ENCODE data around the gene HNRNPA1L2.
"Not testable (repeated sequence)": the region's sequence is repeated elsewhere in the genome, so short reads cannot be mapped to it uniquely, and the experiment has no call there.

DNA sequence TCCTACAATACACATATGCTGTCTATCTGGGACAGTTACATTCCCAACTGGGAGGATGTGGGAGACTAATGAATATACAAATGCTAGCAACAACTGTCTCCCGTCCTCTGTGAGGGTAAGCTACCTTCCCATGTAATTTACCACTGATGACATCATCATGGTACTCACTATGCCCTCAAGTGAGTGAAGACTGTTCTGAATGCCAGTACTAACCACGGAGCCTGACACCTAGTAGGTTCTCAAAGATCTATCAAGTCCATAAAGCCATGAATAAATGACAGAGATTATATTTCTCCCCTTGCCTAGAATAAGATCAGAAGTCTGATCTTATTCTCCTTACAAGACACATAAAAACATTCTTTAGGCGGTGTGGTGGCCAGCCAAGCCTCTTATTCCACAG lies 49.1 kb upstream of the HNRNPA1L2 start:
- not testable (repeated sequence) for TF ChIP-seq EZH2 (IDR thresholded peaks at IDR 0.05; ENCODE audit: borderline replicate concordance, low read length)
- TF ChIP-seq, protein P1, sequence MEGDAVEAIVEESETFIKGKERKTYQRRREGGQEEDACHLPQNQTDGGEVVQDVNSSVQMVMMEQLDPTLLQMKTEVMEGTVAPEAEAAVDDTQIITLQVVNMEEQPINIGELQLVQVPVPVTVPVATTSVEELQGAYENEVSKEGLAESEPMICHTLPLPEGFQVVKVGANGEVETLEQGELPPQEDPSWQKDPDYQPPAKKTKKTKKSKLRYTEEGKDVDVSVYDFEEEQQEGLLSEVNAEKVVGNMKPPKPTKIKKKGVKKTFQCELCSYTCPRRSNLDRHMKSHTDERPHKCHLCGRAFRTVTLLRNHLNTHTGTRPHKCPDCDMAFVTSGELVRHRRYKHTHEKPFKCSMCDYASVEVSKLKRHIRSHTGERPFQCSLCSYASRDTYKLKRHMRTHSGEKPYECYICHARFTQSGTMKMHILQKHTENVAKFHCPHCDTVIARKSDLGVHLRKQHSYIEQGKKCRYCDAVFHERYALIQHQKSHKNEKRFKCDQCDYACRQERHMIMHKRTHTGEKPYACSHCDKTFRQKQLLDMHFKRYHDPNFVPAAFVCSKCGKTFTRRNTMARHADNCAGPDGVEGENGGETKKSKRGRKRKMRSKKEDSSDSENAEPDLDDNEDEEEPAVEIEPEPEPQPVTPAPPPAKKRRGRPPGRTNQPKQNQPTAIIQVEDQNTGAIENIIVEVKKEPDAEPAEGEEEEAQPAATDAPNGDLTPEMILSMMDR (conservative IDR thresholded peaks at IDR 0.05 in 1 of 2, IDR thresholded peaks at IDR 0.05 in 1 of 2; ENCODE audit: extremely low read depth in 1 of 2, insufficient read depth in 1 of 2, low read depth in 1 of 2, low read length in 2 of 2): not testable (repeated sequence)

Measured in mammary epithelial cell (primary cell).